HG02970 (cell line): ENCODE measurements around the gene RHOT1.
"Not testable (repeated sequence)": the region's sequence is repeated elsewhere in the genome, so short reads cannot be mapped to it uniquely, and the experiment has no call there.

Source experiments
- ATAC-seq: cut with Tn5 transposase; IDR thresholded peaks from one replicate; pipeline ENCODE4 v1.9.1; 2021; ENCODE audit warnings: mild to moderate bottlenecking, moderate library complexity, moderate number of reproducible peaks; ENCODE audit not compliant: unreplicated experiment, low FRiP score

Gene RHOT1

DNA sequence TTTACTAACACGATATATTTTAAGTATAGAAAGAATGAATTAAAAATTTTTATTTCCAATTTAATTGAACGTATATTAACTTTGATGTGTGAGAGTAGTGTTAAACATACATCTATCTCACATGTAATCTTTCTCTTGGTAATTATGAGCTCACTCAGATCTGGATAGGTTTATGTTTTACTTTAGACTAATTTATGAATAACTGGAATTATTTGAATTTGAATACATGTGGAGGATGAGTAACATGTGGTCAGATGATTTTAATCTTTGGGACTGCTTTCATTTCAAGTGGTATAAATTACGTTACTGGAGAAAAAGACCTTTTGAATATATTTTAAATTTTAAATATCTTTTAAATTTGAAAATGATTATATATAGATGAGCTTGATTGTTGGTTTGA is 73.4 kb downstream of the RHOT1 start:
- no peak for ATAC-seq

DNA sequence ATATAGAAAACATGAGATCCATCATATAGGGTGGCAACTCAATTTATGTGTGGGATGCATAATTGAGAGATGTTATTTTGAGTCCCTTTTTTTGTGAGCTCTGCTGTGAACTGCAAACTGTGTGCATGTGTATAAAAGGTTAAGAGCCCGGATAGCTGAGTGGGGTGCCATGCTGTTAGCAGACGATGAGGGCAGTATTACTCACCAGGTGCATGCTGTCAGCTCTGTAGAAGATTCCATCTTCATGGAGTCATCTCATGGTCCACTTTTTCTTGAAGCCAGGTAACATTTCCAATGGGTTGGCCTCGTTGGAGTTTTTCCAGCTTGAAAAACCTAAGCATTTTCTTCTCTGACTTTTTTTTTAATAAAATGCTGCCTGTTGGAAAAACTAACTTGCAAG is 80.3 kb downstream of the RHOT1 start:
- ATAC-seq, result no peak

DNA sequence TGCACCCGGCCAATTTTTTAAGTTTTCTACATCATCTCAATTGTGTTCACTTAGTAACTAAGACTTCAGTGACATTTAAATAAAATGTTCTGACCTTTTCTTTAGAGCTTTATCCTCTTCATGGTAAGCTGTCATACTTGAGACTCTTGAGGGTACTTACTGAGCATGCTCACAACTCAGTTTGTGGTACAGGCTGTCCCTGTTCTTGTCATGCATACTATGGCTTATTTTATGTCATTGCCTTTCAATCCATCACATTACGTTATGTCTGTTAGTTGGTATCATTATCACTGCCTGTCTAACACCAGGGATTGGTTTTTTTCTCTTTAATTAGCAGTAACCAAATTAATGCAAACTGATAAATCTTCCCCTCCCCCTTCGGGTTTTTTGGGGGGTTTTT is 81.4 kb downstream of the RHOT1 start:
- ATAC-seq, result no peak

DNA sequence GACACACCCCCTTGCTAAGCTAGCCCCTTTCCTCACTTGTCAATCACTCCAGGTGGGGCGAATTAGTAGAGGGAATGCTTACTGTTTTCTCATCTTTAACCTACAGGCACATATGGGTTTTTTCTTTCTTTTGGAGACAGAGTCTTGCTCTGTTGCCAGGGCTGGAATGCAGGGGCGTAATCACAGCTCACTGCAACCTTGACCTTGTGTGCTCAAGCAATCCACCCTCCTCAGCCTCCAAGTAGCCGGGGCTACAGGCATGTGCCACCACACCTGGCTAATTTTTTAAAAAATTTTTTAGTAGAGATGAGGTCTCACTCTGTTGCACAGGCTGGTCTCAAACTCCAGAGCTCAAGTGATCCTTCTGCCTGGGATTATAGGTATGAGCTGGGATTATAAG is 84.6 kb downstream of the RHOT1 start:
- ATAC-seq, result no peak

DNA sequence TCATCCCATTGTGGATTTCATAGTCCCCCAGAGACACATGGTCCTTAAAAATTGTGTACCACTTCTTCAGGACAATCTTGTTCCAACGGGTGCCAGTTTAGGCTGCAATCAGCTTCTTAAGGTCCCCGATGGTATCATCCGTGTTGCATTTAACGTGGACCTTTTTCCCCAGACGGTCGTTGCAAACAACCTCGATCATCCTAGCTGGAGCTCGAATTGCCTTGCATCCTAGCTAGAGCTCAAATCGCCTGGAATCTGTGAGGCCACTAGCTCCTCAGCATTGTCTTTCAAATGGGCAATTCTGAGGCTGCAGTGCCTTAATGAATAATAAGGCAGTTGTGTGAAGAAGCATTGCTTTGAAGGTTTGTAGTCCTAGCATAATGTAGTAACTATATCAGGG is 85.6 kb downstream of the RHOT1 start:
- ATAC-seq, result no peak

DNA sequence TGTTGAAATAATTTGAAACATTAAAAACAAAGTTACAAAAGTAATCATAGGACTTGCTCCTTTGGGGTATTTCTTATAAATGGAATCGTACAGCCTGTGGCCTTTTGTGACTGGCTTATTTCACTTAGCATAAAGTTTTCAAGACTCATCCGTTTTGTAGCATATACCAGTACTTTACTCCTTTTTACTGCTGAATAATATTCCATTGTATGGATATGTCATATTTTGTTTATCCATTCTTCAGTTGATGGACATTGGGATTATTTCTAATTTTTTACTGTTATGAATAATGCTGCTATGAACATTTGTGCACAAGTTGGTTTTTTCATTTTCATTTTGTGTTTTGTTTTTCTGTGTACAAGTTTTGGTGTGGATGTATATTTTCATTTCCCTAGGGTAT is 93.3 kb downstream of the RHOT1 start:
- ATAC-seq, result no peak

DNA sequence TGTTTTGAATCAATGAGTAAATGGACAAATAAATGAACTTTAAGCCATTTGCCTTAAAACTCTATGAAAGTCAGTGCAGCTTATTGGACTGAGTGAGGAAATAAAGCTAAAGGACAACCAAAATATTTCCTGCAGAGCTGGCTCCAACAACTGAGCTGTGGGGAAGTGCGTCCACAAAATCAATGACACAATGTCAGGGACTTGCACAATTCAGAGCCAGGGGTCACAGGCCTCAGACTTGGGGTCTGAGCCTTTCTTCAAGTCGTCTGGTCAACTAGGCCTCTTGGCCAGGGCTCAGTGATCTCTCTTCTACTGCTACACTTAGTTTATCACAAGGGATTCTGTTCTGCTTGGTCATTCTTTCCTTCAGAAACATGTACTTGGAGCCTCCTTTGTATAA is 97.2 kb downstream of the RHOT1 start:
- ATAC-seq, result no peak

DNA sequence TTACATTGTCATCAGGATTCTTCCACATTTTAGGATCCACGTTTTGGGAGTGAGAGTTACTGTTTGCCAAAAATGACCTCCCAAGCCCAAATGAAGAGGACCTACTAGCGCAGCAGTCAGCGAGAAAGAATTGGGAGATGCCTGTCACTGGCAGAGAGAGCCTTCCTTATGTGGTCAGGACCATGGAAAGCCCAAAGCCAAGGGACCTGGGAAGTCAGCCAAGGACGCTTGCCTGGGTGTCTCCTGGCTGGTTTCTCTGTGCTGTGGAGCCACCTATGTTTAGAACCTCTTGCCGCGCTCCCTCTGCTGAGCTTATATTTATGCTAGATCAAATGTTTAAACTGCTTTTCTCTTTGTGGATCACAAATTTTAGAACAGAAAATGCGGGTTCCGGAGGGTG is 98.4 kb downstream of the RHOT1 start:
- ATAC-seq, result no peak

DNA sequence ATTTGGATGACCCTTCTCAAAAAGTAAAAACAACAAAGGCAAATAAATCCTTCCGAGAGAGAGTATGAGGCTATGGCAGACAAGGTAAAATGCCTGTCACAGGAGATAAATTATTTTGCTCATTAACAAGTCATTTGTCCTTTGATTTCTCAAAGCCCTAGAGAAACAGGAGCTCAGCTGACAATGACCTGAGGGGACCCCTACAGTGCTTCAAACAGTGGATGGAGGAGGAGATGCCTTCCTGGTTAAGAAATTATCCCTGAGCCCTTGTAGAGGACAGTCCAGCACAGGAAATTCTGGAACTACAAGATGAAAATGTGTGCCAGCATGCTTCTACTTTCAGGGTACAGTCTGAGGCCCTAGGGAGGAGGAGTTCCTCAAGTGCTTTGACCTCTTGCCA is 99.3 kb downstream of the RHOT1 start:
- ATAC-seq, result no peak

DNA sequence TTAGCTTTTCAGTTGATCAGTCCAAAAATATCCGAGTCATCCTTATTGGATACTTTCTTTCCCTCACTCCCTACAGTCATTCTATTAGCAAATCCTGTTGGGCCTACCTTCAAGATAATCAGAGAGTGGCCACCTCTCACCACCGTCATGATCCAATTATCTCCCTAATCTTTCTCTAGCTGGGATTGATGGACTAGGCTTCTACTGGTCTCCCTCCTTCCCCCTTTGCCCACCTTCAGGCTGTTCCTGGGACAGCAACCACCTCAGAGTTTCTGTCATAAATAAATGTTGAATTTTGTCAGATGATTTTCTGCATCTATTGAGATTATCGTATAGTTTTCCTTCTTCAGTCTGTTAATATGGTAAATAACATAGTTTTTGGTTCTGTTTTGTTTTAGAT is 107.2 kb downstream of the RHOT1 start:
- ATAC-seq, result no peak

DNA sequence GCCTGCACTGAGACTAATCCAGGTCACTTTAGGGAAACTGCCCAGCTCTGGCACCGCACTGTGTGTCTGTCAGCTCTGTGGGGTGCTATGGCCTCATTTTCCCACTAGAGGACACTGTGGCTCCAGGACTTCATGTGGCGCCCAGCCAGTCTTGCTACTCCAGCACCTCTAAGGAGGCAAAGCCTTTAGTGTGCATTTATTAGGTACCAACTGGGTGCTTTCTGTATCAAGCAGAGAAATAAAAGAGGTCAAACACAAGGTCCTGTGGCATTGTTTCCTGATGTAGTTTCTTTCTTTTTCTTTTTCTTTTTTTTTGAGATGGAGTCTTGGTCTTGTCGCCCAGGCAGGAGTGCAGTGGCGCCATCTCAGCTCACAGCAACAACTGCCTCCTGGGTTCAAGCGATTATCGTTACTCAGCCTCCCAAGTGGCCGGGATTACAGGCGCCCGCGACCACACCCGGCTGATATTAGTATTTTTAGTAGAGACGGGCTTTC is 110.9 kb downstream of the RHOT1 start:
- ATAC-seq, result no peak

DNA sequence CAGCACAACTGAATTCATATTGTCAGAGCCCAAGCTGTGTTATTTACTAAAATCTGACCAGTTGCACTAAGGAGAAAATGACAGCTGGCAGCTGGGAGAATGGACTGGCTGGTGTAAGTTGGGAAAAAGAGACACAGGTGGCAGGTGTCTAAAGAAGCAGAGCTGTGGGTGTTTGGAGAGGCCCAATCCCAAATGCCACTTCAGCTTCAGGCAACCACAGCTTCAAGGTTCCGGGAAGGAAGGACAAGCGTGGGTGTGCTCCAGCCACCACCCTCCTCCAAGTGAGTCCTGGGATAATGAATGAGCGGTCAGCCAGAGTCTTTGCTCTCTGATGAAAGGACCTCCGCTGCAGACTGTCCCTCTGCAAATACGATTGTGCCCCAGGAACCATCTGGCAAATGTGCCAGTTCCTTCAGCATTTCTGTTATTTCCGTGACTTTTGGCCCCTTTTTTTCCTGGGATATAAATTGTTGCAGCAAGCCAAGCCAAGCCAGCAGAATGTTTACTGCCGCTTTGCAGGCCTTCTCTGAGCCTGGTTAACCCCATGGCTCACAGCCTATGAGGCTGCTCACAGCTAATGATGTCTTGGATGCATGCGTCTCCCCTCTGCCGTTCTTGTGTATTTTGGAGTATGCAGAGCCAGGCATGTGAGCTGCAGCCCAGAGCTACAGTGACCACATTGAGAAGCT is 113.9 kb downstream of the RHOT1 start:
- ATAC-seq, result no peak

DNA sequence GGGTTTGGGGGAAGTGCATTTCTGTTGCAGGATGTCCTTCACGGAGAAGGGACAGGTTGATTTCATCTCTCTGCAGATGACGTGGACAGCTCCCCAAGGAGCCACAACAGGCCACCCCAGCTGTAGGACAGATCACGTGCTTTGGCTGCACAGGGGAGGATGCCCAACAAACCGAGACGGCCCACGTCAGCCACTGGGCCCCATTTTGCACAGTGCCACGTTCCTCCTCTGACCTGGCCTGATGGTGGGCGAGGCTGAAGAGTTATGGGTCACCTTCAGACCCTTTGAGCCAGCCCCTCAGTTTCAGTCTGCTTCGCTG is 114.4 kb downstream of the RHOT1 start:
- ATAC-seq, result no peak

DNA sequence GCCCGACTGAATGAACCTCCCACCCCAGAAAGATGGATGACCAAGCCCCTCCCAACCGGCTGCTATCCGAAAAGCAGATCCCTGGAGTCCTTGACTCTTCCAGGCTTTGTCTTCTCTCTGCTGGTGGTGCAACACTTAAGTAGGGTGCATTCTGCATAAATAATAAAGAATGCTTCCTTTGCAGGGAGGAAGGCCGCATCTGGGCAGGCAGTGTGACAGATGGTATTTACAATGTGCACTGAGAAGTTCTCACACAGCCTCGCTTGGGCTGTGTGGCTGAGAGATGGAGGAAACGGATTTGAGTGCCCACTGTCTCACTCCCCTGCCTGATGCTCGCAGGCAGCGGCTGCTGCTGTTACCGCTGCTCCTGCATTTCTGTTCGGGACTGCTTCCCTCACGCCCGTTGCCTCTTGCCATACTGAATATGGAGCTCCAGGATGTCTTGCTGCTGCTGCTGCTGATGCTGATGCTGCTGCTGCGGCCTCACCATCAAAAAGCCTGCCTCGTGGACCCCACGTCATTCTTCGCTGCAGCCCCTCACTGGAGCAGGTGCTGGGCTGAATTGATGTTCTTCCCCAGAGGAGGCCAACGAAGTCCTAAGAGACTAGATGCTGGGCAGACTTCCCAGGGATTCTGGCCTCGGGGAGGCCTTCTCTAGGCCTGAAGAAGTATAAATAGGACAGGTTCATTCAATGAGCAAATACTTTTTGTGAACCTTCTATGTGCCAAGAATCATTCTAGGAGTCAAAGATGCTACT is 116.3 kb downstream of the RHOT1 start:
- no peak for ATAC-seq

DNA sequence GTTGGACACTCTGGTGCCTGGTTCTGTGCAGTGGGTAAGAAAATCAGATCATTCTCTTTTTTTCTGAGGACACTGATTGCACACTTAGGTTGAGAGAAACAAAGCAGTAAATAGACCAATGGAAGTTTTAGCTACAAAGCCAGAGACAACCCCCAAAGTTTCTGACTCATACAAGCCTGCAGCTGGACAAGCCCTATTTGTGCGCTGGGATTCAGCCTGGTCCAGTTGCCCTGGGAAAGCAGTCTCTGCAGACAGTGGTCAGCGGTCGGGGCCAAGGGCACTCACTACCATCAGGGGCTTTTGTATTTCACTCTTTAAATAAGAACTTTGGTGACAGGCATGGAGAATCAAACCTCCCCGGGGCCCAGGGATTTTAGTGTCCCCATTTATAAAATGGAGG is 117.3 kb downstream of the RHOT1 start:
- ATAC-seq, result no peak

DNA sequence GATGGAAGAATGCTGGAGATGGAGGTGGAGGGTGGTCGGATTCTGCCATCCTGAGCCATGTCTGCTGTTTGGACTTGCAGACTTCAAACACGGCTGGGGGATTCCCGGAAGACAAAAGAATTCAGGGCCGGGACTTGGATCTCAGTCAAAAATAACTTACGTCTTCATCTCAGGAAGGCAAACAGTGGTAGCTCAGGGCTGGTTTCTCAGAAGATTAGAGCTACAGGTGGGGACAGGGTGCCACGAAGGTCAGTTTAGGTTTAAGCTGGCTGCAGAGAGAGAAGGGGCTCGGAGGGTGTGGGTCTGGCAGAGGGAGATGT is 119.1 kb downstream of the RHOT1 start:
- no peak for ATAC-seq

DNA sequence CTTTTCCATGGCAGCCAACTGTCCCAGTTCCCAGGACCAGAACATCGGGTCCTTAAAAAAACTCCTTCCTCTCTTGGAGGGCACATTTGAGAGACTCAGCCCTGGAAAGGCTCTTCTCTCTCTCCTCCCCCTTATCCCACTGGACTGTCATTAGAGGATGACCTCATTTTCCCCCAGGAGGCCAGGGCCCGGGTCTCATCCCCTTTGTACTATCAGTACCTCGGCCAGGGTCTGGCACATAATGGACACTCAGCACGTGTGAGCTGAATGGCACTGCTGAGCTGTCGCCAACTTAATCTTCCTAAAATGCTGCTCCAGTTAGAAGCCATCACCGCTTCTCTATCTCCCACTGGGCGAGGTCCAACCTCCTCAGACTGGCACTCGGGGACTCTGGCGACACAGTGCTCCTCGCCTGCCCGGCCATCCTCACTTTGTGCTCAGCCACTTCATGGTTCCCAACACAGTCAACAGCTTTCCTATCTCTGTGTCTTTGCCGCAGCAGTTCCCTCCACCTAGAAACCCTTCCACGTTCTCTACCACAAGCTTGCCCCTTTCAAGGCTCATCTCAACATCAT is 119.7 kb downstream of the RHOT1 start:
- ATAC-seq, result no peak

DNA sequence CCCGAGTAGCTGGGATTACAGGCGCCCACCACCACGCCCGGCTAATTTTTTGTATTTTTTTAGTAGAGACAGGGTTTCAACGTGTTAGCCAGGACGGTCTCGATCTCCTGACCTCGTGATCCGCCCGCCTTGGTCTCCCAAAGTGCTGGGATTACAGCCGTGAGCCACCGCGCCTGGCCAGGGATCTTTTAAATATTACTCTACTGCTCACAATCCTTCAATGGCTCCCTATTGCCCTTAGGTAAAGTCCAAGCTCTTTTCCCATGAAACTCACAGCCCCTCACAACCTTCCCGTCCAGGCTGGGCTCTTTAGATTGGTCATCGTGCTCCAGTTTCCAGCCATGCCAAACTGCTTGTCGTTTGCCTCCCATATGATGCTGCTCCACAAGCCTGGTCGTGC is 121.2 kb downstream of the RHOT1 start:
- not testable (repeated sequence) for ATAC-seq

DNA sequence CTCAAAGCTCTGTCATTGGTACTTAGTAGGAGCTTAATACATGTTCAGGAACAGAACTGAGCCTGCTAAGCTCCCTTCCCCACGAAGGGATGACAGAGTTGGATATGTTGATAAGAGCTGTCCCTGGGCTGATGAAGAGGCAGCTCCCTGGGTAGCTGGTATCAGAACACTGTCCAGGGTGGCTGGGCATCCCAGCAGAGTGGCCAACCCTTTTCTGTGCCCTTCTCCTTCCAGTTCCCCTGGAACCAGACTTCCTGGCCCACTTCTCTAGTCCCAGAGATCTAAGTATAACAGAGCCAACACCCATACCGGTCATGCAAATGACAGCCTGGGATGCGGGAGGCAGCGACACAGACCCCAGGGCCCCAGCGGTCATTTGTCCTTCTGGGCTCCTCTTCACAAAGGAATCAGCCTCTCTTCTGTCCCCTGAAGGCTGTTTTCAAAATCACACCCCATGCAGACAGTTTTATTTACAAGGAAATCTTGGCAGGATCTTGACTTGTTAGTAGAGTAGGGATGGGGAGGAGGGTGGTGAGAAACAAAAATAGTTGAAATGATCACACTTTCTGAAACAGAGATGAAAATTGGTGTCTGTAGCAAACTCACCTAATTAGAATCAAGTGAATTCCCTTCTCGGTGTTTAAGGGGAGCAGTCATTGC is 122.0 kb downstream of the RHOT1 start:
- ATAC-seq, result no peak

DNA sequence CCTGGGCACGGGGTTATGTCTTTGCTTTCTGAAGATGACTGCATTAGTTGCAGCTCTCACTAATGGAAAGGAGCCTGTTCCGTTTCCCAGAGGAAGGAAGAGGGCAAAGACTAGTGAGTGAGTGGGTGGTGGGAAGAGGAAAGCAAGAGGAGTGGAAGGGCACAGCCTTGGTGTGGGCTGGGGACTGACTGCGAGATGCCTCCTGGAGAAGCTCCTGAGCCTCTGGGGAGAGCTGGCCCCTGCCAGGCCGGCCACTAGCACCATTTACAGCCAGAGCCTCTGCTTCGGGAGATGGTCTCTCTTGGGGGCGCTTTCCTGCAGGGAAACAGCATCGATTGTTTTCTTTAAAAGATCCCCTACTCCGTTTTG is 122.5 kb downstream of the RHOT1 start:
- ATAC-seq, result no peak

DNA sequence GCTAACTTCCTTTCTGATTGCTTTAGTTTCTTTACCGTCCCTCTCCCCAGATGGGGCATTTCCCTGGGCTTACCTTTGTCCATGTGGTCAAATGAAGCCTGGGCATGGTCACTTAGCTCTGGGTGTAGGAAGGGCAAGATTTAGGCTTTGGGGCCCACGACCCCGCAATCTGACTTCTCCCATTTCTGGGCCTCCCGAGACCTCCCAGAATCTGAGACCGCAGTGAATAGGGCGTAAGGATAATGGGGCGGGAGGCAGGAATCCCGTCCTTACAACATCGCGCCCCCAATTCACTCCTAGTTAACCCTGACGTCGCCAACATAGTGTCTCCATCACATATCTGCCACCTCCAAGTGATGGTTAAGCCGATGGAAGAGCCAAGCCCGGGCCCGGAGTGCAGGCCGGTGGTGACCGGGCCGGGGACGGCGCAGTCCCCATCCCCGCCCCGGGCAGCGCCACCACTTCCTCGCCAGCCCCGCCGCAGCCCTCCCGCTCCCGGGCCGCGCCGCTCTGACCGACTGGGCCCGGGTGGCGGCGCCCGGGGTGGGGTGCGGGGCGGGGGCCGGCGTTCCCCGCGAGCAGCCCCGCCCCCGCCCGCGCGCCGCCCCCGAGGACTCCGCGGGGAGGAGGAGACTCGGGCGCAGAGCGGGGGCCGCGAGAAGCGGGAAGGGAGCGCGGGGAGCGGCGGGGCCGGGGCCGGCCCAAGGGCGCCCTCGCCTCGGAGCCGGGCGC is 123.1 kb downstream of the RHOT1 start, which contains the start of gene RHBDL3:
Gene RHBDL3 (plus strand): TSS at position 641 of the 732 bp plus-strand sequence. CDS start 358 bp downstream, outside the sequence.
- no peak for ATAC-seq
